ENCODE measurements around the gene HIP1.

HIP1 gene

DNA sequence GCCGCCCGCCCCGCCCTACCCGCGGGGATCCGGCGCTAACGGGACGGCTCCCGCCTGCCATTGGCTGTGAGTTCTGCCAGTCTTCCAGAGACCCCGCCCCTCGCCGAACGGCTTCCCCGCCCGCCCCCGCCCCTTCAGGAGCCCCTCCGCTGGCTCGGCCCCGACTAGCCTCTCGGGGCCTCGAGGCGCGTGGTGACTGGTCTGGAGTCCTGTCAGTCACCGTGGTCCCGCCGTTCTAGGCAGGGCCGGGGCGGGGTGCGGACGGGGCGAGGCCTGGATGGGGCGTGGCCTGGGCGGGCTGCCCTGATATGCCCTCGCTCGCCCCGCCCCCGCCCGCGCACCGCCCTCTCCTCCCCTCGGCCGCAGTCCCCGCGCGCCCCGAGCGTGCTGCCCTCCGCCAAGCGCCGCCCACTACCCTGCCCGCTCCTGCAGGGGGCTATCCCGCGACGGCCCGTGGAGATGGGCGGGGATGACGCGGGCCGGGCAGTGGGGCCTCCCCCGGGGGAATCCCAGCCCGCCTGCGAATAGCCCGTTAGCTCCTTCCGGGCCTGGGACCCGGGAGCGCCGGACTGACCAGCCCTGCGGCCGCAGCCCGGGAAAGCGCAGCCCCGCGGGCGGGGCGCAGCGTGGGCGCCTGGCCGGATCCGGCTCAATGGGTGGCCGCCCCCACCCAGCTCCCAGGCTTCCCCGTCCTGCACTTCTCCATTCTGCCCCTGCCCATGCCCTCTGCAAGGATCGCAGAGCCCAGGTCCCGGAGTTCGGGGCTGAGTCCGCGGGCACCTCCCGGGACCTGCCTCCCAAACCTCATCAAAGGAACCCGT lies 444 bp upstream of the HIP1 start:
- no peak overlapping the region for H3K27ac ChIP-seq (ENCODE audit: low read depth, low read length, poor library complexity, severe bottlenecking)
- H3K27me3 ChIP-seq (ENCODE audit: insufficient read depth, low read length): no peaks in the 10 kb centered on the region
- H3K9ac ChIP-seq (ENCODE audit: low read length): peak overlapping the region; percentile 84

DNA sequence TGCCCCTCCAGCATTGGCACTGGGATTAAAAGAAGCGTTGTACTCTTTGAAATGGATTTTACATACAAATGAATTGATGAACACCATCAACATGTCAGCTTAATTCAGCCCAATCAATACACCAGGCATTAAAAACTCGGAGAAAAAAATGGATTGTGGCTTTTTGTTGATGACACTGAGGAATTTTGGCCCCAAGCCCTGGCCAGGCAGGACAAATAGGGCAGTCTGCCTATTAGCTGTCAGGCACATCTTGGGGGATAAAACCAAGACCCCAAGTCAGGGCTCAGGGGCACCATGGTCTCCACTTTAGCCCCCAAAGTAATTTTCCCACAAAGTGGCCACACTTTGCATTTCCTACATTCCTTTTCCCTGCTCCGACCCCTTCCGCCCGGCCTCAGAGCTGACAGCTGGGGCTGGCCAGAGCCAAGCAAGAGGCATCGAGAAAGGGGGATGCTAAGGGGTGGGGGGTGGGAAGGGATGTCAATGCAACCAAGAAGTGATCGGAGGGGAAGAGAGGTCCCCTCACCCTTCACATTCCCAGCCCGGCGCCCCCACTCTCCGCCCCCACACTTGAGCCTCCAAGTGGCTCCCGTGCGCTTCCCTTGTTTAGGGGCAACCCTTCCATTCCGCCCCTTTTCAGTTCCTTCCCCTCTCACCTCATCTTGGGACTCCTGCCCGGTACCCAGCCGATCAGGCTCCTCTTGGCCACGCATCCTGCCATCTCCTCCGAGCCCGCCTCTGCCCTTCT lies 711 bp downstream of the HIP1 start:
- Histone ChIP-seq H3K27ac (ENCODE audit: low read depth, low read length, poor library complexity, severe bottlenecking) (no peak overlapping the region), H2AFZ (ENCODE audit: low read length) (peak overlapping the region; percentile 86; the same call in 1 of the 2 replicates), H3K4me1 (ENCODE audit: insufficient read depth, low read length, severe bottlenecking) (peaks cover 26% of the 10 kb centered on the region)

More for the DNA sequence above, 444 bp upstream of the HIP1 start:
- H3K4me3 ChIP-seq (ENCODE audit: low read depth, low read length, poor library complexity, severe bottlenecking): peak overlapping the region; percentile 90
- H3K9me2 ChIP-seq (ENCODE audit: low read depth, low read length): no peaks in the 10 kb centered on the region
- H3K9me3 ChIP-seq (ENCODE audit: low read length): no peaks in the 10 kb centered on the region
- TF ChIP-seq EZH2 (IDR thresholded peaks at IDR 0.05; ENCODE audit: borderline replicate concordance, low read length) (no peak), CTCF (IDR thresholded peaks at IDR 0.05; ENCODE audit: low read length) (no peak)
- H2AFZ ChIP-seq (ENCODE audit: low read length): peak overlapping the region; percentile 76; the same call in 1 of the 2 replicates
- H4K20me1 ChIP-seq (ENCODE audit: insufficient read depth, low read length): no peaks in the 10 kb centered on the region
- no peaks in the 10 kb centered on the region for H3K79me2 ChIP-seq (ENCODE audit: insufficient read depth, low read length)
- H3F3A ChIP-seq (ENCODE audit: insufficient read depth, low read length): no peaks in the 10 kb centered on the region
- H3K4me2 ChIP-seq (ENCODE audit: low read length): peak overlapping the region; percentile 98
- H3K36me3 ChIP-seq (ENCODE audit: insufficient read depth, low read length): no peaks in the 10 kb centered on the region
- H3K4me1 ChIP-seq (ENCODE audit: insufficient read depth, low read length, severe bottlenecking): peaks cover 26% of the 10 kb centered on the region

More for the DNA sequence above, 711 bp downstream of the HIP1 start:
- peak overlapping the region; percentile 90 for H3K4me3 ChIP-seq (ENCODE audit: low read depth, low read length, poor library complexity, severe bottlenecking)
- no peaks in the 10 kb centered on the region for H3K9me3 ChIP-seq (ENCODE audit: low read length)
- no peaks in the 10 kb centered on the region for H4K20me1 ChIP-seq (ENCODE audit: insufficient read depth, low read length)
- no peak for TF ChIP-seq CTCF (IDR thresholded peaks at IDR 0.05; ENCODE audit: low read length)
- TF ChIP-seq EZH2 (IDR thresholded peaks at IDR 0.05; ENCODE audit: borderline replicate concordance, low read length): no peak
- peak overlapping the region; percentile 84 for H3K9ac ChIP-seq (ENCODE audit: low read length)
- no peaks in the 10 kb centered on the region for H3F3A ChIP-seq (ENCODE audit: insufficient read depth, low read length)
- no peaks in the 10 kb centered on the region for H3K79me2 ChIP-seq (ENCODE audit: insufficient read depth, low read length)
- no peaks in the 10 kb centered on the region for H3K27me3 ChIP-seq (ENCODE audit: insufficient read depth, low read length)
- no peaks in the 10 kb centered on the region for H3K9me2 ChIP-seq (ENCODE audit: low read depth, low read length)
- H3K4me2 ChIP-seq (ENCODE audit: low read length): peak overlapping the region; percentile 98
- H3K36me3 ChIP-seq (ENCODE audit: insufficient read depth, low read length): no peaks in the 10 kb centered on the region
